ENCODE measurements around the gene GOLGA3.

GOLGA3 gene

DNA sequence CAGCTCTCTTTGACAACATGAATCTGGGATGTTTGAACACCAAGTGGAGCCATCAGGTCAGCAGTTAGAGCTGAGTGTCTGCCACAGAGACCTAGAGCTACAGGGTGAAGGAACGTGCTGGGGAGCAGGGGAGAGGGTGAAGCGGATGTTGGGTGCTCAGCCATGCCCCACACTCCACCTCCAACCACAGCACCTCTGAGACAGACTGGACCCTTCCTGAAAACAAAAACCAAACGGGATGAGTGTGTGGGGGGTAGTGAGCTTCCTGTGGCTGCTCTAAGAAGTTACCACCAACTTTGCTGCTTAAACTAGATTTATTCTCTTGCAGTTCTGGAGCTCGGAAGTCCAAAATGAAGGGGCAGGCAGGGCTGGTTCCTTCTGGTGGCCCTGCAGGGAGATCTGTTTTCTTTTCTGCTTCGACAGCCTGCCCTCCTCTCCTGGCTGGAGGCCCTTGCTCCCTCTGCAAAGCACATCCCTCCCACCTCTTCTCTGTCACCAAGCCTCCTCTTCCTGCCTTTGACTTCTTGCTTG, 5.6 kb upstream of the GOLGA3 start:
- TF ChIP-seq, protein P1, sequence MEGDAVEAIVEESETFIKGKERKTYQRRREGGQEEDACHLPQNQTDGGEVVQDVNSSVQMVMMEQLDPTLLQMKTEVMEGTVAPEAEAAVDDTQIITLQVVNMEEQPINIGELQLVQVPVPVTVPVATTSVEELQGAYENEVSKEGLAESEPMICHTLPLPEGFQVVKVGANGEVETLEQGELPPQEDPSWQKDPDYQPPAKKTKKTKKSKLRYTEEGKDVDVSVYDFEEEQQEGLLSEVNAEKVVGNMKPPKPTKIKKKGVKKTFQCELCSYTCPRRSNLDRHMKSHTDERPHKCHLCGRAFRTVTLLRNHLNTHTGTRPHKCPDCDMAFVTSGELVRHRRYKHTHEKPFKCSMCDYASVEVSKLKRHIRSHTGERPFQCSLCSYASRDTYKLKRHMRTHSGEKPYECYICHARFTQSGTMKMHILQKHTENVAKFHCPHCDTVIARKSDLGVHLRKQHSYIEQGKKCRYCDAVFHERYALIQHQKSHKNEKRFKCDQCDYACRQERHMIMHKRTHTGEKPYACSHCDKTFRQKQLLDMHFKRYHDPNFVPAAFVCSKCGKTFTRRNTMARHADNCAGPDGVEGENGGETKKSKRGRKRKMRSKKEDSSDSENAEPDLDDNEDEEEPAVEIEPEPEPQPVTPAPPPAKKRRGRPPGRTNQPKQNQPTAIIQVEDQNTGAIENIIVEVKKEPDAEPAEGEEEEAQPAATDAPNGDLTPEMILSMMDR (IDR thresholded peaks at IDR 0.05; ENCODE audit: low read depth, low read length), result no peak
- DNase-seq (ENCODE audit: extremely low read depth, low read depth), result no peak

DNA sequence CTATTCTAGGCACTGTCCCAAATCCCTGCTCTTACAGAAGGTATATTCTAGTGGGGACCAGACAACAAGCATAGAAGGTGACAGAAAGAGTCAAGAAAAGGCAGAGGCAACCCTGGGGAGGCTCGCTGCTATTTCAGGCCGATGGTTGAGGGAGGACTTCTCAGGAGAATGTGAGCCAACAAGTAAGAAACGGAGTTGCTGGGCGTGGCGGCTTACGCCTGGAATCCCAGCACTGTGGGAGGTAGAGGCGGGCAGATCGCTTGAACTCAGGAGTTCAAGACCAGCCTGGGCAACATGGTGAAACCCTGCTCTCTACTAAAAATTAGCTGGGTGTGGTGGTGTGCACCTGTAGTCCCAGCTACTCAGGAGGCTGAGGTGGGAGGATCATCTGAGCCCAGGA, 4.7 kb upstream of the GOLGA3 start:
- TF ChIP-seq, protein P1 (IDR thresholded peaks at IDR 0.05; ENCODE audit: low read depth, low read length), result no peak
- no peak for DNase-seq (ENCODE audit: extremely low read depth, low read depth)

DNA sequence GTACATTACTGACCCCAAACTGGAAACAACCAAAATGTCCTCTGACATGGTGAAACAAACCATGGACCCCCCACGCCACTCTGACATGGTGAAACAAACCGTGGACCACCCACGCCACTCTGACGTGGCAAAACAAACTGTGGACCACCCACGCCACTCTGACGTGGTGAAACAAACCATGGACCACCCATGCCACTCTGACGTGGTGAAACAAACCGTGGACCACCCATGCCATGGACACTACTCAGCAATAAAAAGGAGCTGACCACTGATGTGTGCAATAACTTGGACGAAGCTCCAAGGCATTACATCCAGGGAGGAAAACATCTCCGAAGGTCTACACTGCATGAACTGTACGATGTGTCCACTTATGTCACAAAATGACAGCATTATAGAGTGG, 3.1 kb upstream of the GOLGA3 start:
- DNase-seq (ENCODE audit: extremely low read depth, low read depth), result no peak
- TF ChIP-seq, protein P1 (IDR thresholded peaks at IDR 0.05; ENCODE audit: low read depth, low read length), result no peak

DNA sequence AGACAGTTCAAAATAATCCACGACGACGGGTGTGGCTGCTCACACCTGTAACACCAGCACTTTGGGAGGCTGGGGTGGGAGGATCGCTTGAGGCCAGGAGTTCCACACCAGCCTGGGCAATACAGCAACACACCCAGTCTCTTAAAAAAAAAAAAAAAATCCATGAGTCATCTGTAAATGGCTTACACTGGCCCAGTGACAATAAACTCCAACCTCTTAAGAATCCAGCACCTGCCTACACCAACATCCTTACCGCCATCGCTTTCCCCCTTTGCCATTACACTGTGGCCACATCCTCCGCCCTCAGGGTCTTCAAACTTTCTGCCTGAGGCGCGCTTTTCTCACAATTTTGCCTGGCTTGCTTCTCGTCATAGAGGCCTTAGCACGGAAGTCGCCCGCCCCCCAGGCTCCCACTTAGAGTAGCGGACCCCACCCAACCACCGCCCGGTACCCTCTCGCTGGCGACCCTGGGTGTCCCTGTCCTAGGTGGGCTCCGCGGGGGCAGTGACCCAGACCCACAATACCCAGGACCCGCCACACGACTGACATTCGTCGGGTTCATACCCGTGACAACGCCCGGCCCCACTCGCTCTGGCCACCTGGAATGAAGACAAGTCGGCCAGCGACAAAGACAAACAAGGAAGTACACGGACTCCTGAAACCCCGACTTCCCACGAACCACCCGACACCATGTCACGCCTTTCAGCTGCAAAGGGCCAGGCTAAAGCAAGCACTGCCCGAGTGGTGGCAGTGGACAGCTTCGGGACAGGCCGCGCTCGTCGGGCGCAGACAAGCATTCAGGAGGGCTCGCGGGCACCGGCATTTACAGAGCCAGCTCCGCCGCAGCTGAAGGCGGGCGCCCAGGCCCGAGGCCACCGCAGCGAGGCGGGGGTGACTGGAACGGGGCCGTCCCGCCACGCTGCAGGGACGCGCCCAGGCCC, 636 bp downstream of the GOLGA3 start:
- peak; percentile 27 for DNase-seq (ENCODE audit: extremely low read depth, low read depth)
- TF ChIP-seq, protein P1 (IDR thresholded peaks at IDR 0.05; ENCODE audit: low read depth, low read length), result no peak; the same call in 1 of the 2 replicates

DNA sequence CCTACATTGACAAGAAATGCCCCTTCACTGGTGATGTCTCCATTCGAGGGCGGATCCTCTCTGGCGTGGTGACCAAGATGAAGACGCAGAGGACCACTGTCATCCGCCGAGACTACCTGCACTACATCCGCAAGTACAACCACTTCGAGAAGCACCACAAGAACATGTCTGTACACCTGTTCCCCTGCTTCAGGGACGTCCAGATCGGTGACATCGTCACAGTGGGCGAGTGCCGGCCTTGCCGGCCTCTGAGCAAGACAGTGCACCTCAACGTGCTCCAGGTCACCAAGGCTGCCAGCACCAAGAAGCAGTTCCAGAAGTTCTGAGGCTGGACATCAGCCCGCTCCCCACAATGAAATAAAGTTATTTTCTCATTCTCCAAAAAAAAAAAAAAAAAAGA, 2.8 kb downstream of the GOLGA3 start:
- TF ChIP-seq, protein P1 (IDR thresholded peaks at IDR 0.05; ENCODE audit: low read depth, low read length), result no peak
- DNase-seq (ENCODE audit: extremely low read depth, low read depth), result no peak

DNA sequence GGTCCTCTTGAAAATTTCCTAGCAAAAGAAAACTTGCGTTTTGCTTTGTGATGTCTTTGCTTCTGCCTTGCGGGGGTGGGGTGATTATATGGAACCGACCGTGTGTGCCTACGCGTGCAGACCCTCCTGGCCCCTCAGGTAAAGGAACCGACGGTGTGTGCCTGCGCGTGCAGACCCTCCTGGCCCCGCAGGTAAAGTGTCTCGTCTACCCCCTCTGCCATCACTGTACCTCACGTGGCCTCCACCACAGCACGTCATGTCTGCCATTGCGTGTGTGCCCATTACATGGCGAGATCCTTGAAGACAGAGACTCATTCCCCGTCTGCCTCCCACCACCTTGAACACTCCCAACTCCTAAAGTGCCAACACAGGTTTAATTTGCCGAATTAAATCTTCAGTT, 3.6 kb downstream of the GOLGA3 start:
- TF ChIP-seq, protein P1 (IDR thresholded peaks at IDR 0.05; ENCODE audit: low read depth, low read length), result no peak
- no peak for DNase-seq (ENCODE audit: extremely low read depth, low read depth)

DNA sequence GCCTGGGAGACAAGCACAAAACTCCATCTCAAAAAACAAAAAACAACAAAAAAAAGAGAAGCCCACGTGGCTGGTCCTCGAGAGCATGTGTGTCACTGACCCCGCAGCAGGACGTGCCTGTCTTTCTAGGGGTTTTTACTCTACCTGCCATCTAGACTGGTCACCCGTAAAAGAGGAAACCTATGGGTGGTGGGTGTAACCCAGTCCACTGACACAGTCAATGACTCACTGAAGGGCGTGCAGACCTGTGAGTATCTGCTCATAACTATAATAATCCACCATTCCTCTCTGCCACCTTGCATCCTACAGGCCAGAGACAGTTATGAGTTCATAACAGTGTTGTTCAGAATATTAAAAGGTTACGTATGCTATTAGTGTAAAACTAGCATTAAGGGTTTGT, 4.6 kb downstream of the GOLGA3 start:
- DNase-seq (ENCODE audit: extremely low read depth, low read depth), result no peak
- TF ChIP-seq, protein P1 (IDR thresholded peaks at IDR 0.05; ENCODE audit: low read depth, low read length), result no peak
